NT2/D1 (cell line): ENCODE measurements around the gene CREB5.

ENCODE experiments used
- SUZ12 ChIP-seq: IDR thresholded peaks from 2 replicates; pipeline ENCODE4 v1.6.1; 2011; ENCODE audit not compliant: insufficient read length, insufficient read depth; ENCODE audit errors: extremely low read depth
- YY1 ChIP-seq: IDR thresholded peaks from 2 replicates; pipeline ENCODE4 v1.6.1; 2011; ENCODE audit not compliant: insufficient read length, insufficient read depth
- ZNF274 ChIP-seq: IDR thresholded peaks from 2 replicates; pipeline ENCODE4 v1.6.1; 2011; ENCODE audit warnings: mild to moderate bottlenecking, low read depth, low read length

DNA sequence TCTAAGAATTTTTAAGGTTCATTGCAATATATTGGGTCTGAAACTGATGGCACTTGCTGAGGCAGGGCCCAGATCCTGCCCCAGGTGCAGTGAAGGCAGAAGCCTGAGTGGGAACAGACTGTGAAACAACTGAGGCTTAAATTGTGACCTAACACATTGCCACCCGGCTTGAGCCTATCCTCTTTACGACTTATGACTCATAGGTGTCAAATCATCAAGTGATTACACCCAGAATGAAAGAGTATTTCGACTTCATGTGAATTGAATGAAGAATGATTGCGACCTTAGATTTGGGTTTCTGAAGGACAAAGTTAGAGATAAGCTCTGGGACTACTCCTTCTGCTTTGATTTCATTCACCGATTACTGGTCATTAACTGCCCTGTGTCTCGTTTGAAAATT, 200.9 kb downstream of the CREB5 start:
- TF ChIP-seq ZNF274 (no peak), YY1 (no peak), SUZ12 (no peak)
